IPS DF 4.7 (cell line): ENCODE results near the gene FRA10AC1.

Experiments used
- DNase-seq: peaks from one replicate; pipeline ENCODE4 v3.0.0-alpha.2; 2013; ENCODE audit warnings: low spot score; ENCODE audit errors: extremely low read depth

The FRA10AC1 gene

DNA sequence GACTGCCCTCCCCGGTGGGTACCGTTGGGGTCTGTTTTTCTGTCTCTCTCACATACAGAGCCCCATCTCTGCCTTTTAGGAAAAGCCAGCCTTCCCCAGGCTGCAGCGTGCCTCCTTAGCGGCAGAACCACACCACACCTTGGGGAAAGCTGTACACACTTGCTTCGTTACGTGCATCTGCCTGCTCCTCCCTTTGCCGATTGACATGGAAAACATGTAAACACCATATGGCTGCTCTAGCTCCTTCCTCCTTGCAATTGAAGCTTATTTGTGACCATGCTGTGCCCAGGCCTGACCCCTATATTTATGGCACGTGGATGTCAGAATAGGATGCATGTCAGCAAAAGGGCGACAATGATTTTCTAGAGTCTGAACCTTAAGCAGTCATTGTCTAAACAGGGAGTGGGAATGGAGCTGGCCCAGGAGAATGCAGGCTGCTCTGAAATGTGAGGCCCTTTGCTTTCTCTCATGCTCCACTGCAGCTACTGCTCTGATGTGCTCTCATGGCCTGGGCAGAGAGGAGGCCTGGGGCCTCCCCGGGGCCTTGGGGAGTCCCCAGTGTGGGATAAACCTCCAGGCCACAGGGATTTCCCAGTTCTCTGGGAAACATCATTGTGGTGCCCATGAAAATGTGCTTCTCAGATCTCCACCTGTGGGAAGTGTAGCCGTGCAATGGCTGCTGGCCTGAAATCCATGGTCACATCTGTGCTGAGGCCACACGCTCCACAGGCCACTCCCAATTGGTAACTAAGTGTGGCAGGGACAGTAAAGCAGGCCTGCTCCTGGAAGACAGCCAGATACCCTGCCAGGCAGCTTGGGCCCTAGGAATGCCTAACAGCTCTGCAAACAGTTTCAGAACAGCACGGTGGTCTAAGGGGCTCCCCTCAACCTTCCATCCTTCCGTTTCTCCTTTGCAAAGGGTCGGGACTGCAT, 71.5 kb downstream of the FRA10AC1 start:
- DNase-seq: no peak

DNA sequence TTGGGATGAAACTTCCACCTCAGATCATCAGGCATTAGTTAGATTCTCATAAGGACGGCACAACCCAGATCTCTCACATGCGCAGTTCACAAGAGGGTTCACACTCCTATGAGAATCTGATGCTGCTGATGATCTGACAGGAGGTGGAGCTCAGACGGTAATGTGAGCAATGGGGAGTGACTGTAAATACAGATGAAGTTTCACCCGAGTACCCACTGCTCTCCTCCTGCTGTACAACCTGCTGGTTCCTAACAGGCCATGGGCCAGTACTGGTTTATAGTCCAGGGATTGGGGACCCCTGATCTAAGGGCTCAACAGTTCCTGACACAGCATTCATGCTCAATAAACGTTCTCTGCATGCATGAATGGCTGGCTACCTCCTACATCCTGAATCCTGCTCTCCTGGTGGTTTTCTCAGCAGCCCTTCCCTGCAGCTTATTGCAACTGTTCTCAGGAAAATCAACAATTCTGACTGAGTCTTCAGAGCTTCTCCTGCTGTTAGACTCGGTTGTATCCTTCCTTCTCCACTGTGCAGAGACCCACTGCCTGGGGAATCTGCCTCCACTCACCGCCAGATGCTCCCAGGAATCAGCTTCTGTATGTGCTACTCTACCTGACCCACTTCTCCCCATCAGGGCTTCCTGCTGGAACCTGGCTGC, 72.6 kb downstream of the FRA10AC1 start:
- no peak for DNase-seq

DNA sequence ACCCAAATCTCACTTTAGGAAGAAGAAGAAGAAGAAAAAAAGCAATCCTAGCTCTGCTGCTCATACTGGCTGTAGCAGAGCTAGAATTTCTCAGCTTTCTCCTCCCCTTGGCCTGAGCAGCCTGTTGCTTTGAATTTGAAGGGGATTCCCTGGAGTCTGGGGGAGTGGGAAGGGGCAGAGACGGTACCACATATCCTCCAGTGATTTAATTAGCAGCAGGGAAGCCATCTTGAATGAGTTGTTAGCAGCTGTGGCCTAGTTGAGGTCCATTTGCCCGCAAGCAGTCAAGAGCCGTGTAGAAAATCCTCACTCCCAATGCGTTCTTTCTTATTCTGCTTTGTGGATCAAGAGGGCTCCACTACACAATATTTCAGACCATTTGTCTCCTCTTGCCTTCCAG, 73.5 kb downstream of the FRA10AC1 start:
- no peak for DNase-seq

DNA sequence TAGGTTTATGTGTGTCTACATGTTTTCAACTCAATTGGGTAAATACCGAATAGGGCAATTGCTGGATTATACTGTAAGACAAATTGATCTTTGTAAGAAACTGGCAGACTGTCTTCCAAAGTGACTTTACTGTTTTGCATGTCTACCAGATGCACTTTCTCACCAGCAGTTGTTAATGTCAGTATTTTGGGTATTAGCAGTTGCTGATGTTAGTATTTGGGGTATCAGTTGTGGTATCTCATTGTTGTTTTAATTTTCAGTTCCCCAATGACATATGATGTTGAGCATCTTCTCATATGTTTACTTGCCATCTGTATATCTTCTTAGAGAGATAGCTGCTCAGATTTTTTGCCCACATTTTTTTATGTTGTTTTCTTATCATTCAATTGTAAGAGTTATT, 79.5 kb downstream of the FRA10AC1 start:
- DNase-seq: no peak

DNA sequence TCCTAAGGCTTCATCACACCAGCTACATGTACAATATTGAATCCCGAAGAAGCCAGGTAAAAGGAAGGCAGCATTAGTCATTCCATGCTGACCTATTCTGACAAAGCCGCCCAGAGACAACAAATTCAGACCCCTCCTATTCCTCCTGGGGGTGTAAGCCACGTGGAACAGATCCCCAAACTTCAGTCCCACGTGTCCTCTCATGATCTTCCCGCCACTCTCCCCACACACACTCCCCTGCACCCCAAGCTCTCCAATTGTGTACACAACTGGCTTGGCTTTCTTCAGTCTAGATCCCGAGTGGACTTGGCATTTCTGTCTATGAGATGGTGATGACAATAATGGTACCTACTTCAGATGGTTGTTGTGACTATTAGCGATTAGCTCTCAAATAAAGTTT, 81.5 kb downstream of the FRA10AC1 start:
- no peak for DNase-seq
